HCT116 (cell line): Measurements from ENCODE around the gene TSC1. TPM values are rescaled to one million over a fixed set of nuclear protein-coding genes. Genes with fewer than 3 reads are reported as not detected.

Experiments used
- ATAC-seq: fragments of 200-7000 bp; cut with Tn5 transposase; 2 replicates; pipeline ENCODE4 v1.9.1; 2020; ENCODE audit warnings: mild to moderate bottlenecking, moderate library complexity
- BruUV-seq: library from RNA; stranded (reverse); fragments of 400-500 nt; replicated peaks from 2 replicates; lab custom pipeline; 2021; lab: Mats Ljungman, UMichigan
- CTCF ChIA-PET: fragments of 300-600 bp; sonication (Branson Sonifier 250); formaldehyde crosslinking; loops from one replicate; lab custom pipeline; 2021; ENCODE audit warnings: antibody characterized with exemption; lab: Charles Lee
- POLR2A ChIA-PET: fragments of 300-600, 350-600 bp; sonication (Branson Sonifier 250); formaldehyde crosslinking; loops from one replicate; lab custom pipeline; 2021; ENCODE audit warnings: antibody characterized with exemption; lab: Charles Lee
- RAD21 ChIA-PET, 2 experiments: fragments of 300-600 bp; sonication (Branson Sonifier 250); formaldehyde crosslinking; loops; one replicate each; lab custom pipeline; 2023; ENCODE audit warnings: low total read pairs in 2 of 2; ENCODE audit not compliant: uncharacterized antibody in 2 of 2, unreplicated experiment in 2 of 2, low non-redundant PET in 1 of 2; lab: Charles Lee
- DNase-seq: peaks from one replicate; pipeline ENCODE4 v3.0.0-alpha.2; 2010; ENCODE audit warnings: low read depth, low spot score
- H2AFZ ChIP-seq: fragments of 200-600 bp; shearing (Covaris generic), sonication (generic); 2 replicates; pipeline ENCODE4 v1.6.1; 2017; ENCODE audit warnings: low read depth, mixed run types, mixed read lengths, antibody characterized with exemption, low read length; ENCODE audit not compliant: poor library complexity, severe bottlenecking
- H3K27ac ChIP-seq: 2 replicates; pipeline ENCODE4 v1.5.1; 2012; ENCODE audit warnings: low read depth, low read length
- H3K27me3 ChIP-seq: fragments of 200-600 bp; sonication (generic); 2 replicates; pipeline ENCODE4 v1.6.1; 2016; ENCODE audit warnings: mixed run types, low read length, mixed read lengths; ENCODE audit not compliant: insufficient read depth
- H3K36me3 ChIP-seq, 2 experiments: fragments of 200-500 bp in 1 of 2; fragments of 200-600 bp in 1 of 2; sonication (Bioruptor generic) in 1 of 2; sonication (generic) in 1 of 2; 2 replicates each; pipeline versions ENCODE4 v1.5.1 to v1.6.1; 2014 to 2016; ENCODE audit warnings: low read length in 2 of 2, inconsistent platforms in 1 of 2, mixed read lengths in 1 of 2, mixed run types in 1 of 2; ENCODE audit not compliant: insufficient read depth in 2 of 2, control insufficient read depth in 1 of 2
- H3K4me1 ChIP-seq, 2 experiments: fragments of 200-600 bp in 1 of 2; sonication (generic) in 1 of 2; 2 replicates each; pipeline versions ENCODE4 v1.5.1 to v1.6.1; 2012 to 2017; ENCODE audit warnings: low read length in 2 of 2, inconsistent platforms in 1 of 2, mild to moderate bottlenecking in 1 of 2, mixed read lengths in 1 of 2, mixed run types in 1 of 2, moderate library complexity in 1 of 2; ENCODE audit not compliant: insufficient read depth in 2 of 2, control insufficient read depth in 1 of 2
- H3K4me2 ChIP-seq: fragments of 200-600 bp; sonication (generic); 2 replicates; pipeline ENCODE4 v1.6.1; 2017; ENCODE audit warnings: mixed run types, low read length, mixed read lengths
- H3K4me3 ChIP-seq, 2 experiments: fragments of 200-600 bp in 1 of 2; sonication (generic) in 1 of 2; replicated peaks in 1 of 2; 2 replicates each; pipeline ENCODE4 v1.5.1; 2011 to 2016; ENCODE audit warnings: low read length in 2 of 2, control low read depth in 1 of 2, low read depth in 1 of 2, mild to moderate bottlenecking in 1 of 2, mixed read lengths in 1 of 2, mixed run types in 1 of 2
- H3K79me2 ChIP-seq: fragments of 200-600 bp; sonication (generic); 2 replicates; pipeline ENCODE4 v1.6.1; 2017; ENCODE audit warnings: mild to moderate bottlenecking, mixed run types, low read length, moderate library complexity, mixed read lengths; ENCODE audit not compliant: insufficient read depth
- H3K9ac ChIP-seq: fragments of 200-600 bp; sonication (generic); 2 replicates; pipeline ENCODE4 v1.6.1; 2016; ENCODE audit warnings: low read length, mixed read lengths
- H3K9me2 ChIP-seq: fragments of 200-600 bp; sonication (generic), shearing (Covaris generic); 2 replicates; pipeline ENCODE4 v1.6.1; 2017; ENCODE audit warnings: mixed run types, mild to moderate bottlenecking, moderate library complexity; ENCODE audit not compliant: insufficient read depth
- H3K9me3 ChIP-seq, 2 experiments: fragments of 200-500 bp in 1 of 2; fragments of 200-600 bp in 1 of 2; sonication (Bioruptor generic) in 1 of 2; sonication (generic) in 1 of 2; 2 replicates each; pipeline ENCODE4 v1.6.1; 2014 to 2017; ENCODE audit warnings: low read length in 2 of 2, mixed read lengths in 2 of 2, inconsistent platforms in 1 of 2, low read depth in 1 of 2, mild to moderate bottlenecking in 1 of 2, mixed run types in 1 of 2, moderate library complexity in 1 of 2; ENCODE audit not compliant: control insufficient read depth in 1 of 2, insufficient read depth in 1 of 2
- H4K20me1 ChIP-seq: fragments of 200-600 bp; sonication (generic), shearing (Covaris generic); 2 replicates; pipeline ENCODE4 v1.6.1; 2017; ENCODE audit warnings: mixed run types, mild to moderate bottlenecking, moderate library complexity; ENCODE audit not compliant: insufficient read depth
- EGR1 ChIP-seq: IDR thresholded peaks from 2 replicates; pipeline ENCODE4 v1.6.1; 2012; ENCODE audit warnings: low read depth
- ELF1 ChIP-seq: IDR thresholded peaks from 2 replicates; pipeline ENCODE4 v1.6.1; 2012; ENCODE audit warnings: low read depth, borderline replicate concordance
- EZH2 ChIP-seq: fragments of 200-600 bp; sonication (generic); IDR thresholded peaks from 2 replicates; pipeline ENCODE4 v1.6.1; 2017; ENCODE audit warnings: antibody characterized with exemption, mixed run types
- FOSL1 ChIP-seq: IDR thresholded peaks from 2 replicates; pipeline ENCODE4 v1.6.1; 2012; ENCODE audit warnings: low read depth
- JUND ChIP-seq: IDR thresholded peaks from 2 replicates; pipeline ENCODE4 v1.6.1; 2012
- POLR2AphosphoS5 ChIP-seq: IDR thresholded peaks from 2 replicates; pipeline ENCODE4 v1.6.1; 2011; ENCODE audit warnings: mild to moderate bottlenecking, low read depth, low read length, moderate library complexity
- RAD21 ChIP-seq: IDR thresholded peaks from 2 replicates; pipeline ENCODE4 v1.6.1; 2012; ENCODE audit warnings: low read depth, mild to moderate bottlenecking
- SP1 ChIP-seq: IDR thresholded peaks from 2 replicates; pipeline ENCODE4 v1.6.1; 2012; ENCODE audit warnings: low read depth
- YY1 ChIP-seq: IDR thresholded peaks from 2 replicates; pipeline ENCODE4 v1.6.1; 2011; ENCODE audit warnings: low read length, low read depth, moderate library complexity, mild to moderate bottlenecking; ENCODE audit not compliant: insufficient replicate concordance; ENCODE audit errors: extremely low read depth
- ZFX ChIP-seq: fragments of 450-650 bp; IDR thresholded peaks from 2 replicates; pipeline ENCODE4 v1.6.1; 2017
- intact Hi-C: fragments of 100-400 bp; cut with micrococcal nuclease; formaldehyde crosslinking; loops from 2 replicates; pipeline ENCODE4 v1.10.0; 2022
- total RNA-seq: library from RNA; stranded (reverse); gene quantifications from one replicate; pipeline ENCODE4 v1.2.1, GENCODE V29; 2021; ENCODE audit not compliant: unreplicated experiment
- TF ChIP-seq, protein P1 (sequence below): IDR thresholded peaks from 2 replicates; pipeline ENCODE4 v1.6.1; 2011; ENCODE audit warnings: mild to moderate bottlenecking, low read length, moderate library complexity; ENCODE audit not compliant: insufficient replicate concordance; ENCODE audit errors: extremely low read depth
- TF ChIP-seq, protein P2 (sequence below), 3 experiments: fragments of 200-600 bp in 1 of 3; sonication (generic) in 1 of 3; IDR thresholded peaks in 2 of 3; conservative IDR thresholded peaks in 1 of 3; 2 replicates each; pipeline ENCODE4 v1.5.1; 2012 to 2017; ENCODE audit warnings: low read depth in 2 of 3, low read length in 2 of 3, antibody characterized with exemption in 1 of 3, borderline replicate concordance in 1 of 3, control low read depth in 1 of 3, mild to moderate bottlenecking in 1 of 3, mixed read lengths in 1 of 3, mixed run types in 1 of 3, moderate library complexity in 1 of 3; ENCODE audit not compliant: insufficient read depth in 1 of 3
- TF ChIP-seq, protein P3 (sequence below): IDR thresholded peaks from 2 replicates; pipeline ENCODE4 v1.6.1; 2012

TSC1 gene
- total RNA-seq, 1 experiment from 2014 or later, result 34.5 TPM

DNA sequence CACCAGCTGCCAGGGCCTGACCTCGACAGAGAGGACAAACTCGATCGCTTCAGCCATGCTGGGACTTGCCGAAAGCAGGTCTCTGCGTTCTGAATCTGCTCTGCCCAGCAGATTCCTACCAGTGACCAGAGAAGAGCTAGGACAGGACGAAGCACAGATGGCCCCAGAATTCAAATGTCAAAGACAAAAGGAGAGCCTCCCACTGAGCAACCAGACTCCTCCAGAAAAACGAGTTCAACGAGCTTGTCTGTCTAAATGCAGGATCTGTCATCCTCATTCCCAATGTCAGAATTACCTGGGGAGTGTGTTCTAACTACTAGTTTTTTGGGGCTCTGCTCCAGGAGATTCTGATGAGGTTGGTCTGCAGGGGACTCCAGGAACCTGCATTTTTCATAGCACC, 79.7 kb downstream of the TSC1 start:
- no peak for TF ChIP-seq ZFX
- TF ChIP-seq FOSL1, result no peak
- TF ChIP-seq, protein P1, sequence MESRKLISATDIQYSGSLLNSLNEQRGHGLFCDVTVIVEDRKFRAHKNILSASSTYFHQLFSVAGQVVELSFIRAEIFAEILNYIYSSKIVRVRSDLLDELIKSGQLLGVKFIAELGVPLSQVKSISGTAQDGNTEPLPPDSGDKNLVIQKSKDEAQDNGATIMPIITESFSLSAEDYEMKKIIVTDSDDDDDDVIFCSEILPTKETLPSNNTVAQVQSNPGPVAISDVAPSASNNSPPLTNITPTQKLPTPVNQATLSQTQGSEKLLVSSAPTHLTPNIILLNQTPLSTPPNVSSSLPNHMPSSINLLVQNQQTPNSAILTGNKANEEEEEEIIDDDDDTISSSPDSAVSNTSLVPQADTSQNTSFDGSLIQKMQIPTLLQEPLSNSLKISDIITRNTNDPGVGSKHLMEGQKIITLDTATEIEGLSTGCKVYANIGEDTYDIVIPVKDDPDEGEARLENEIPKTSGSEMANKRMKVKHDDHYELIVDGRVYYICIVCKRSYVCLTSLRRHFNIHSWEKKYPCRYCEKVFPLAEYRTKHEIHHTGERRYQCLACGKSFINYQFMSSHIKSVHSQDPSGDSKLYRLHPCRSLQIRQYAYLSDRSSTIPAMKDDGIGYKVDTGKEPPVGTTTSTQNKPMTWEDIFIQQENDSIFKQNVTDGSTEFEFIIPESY, result no peak
- TF ChIP-seq SP1, result no peak
- no peak for TF ChIP-seq JUND
- TF ChIP-seq, protein P2, sequence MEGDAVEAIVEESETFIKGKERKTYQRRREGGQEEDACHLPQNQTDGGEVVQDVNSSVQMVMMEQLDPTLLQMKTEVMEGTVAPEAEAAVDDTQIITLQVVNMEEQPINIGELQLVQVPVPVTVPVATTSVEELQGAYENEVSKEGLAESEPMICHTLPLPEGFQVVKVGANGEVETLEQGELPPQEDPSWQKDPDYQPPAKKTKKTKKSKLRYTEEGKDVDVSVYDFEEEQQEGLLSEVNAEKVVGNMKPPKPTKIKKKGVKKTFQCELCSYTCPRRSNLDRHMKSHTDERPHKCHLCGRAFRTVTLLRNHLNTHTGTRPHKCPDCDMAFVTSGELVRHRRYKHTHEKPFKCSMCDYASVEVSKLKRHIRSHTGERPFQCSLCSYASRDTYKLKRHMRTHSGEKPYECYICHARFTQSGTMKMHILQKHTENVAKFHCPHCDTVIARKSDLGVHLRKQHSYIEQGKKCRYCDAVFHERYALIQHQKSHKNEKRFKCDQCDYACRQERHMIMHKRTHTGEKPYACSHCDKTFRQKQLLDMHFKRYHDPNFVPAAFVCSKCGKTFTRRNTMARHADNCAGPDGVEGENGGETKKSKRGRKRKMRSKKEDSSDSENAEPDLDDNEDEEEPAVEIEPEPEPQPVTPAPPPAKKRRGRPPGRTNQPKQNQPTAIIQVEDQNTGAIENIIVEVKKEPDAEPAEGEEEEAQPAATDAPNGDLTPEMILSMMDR (IDR thresholded peaks at IDR 0.05 in 2 of 3, conservative IDR thresholded peaks at IDR 0.05 in 1 of 3; ENCODE audit: borderline replicate concordance in 1 of 3, insufficient read depth in 1 of 3, low read depth in 2 of 3, low read length in 2 of 3), result no peak
- no peak for TF ChIP-seq YY1
- no peak for TF ChIP-seq ELF1
- no peak for TF ChIP-seq EZH2
- TF ChIP-seq RAD21, result no peak
- TF ChIP-seq, protein P3, sequence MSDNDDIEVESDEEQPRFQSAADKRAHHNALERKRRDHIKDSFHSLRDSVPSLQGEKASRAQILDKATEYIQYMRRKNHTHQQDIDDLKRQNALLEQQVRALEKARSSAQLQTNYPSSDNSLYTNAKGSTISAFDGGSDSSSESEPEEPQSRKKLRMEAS, result no peak
- no peak for TF ChIP-seq EGR1
- TF ChIP-seq POLR2AphosphoS5, result no peak
- ChIA-PET POLR2A (no interaction called here), CTCF (no interaction called here), RAD21 (no interaction called here)
- no peaks in the 10 kb centered on the region for H4K20me1 ChIP-seq
- DNase-seq, result no peak
- no peaks in the 10 kb centered on the region for H3K79me2 ChIP-seq
- no peak overlapping the region for H3K4me3 ChIP-seq
- BruUV-seq, result no TSS peak
- no peak for ATAC-seq
- H2AFZ ChIP-seq, result no peak overlapping the region
- peaks cover 4% of the 10 kb centered on the region; the same call in 1 of the 2 replicates for H3K27me3 ChIP-seq
- no peak overlapping the region for H3K27ac ChIP-seq
- intact Hi-C loops, result no loop called here
- no peaks in the 10 kb centered on the region for H3K9me2 ChIP-seq
- no peaks in the 10 kb centered on the region for H3K4me1 ChIP-seq
- H3K4me2 ChIP-seq, result no peak overlapping the region
- no peak overlapping the region for H3K9ac ChIP-seq
- no peaks in the 10 kb centered on the region for H3K36me3 ChIP-seq
- no peaks in the 10 kb centered on the region for H3K9me3 ChIP-seq
